ENCODE data around the gene ZNF500. TPM values are rescaled to one million over a fixed set of nuclear protein-coding genes. Genes with fewer than 3 reads are reported as not detected.

ZNF500 gene
- total and polyA plus RNA-seq, 2 donors, result 9.9 to 14.4 TPM

Small RNA genes within 50 kb of the gene (small RNA-seq; reads per million reads assigned to genes)
- gene RF00017, result not detected

Other genes with a start within 250 kb of the ZNF500 start
- 6.2 TPM for gene CDIP1, start 228.4 kb downstream of the ZNF500 start, total RNA-seq
- gene CDIP1, start 228.4 kb downstream of the ZNF500 start, polyA plus RNA-seq, result 28.7 TPM
- gene C16orf96, start 210.8 kb downstream of the ZNF500 start, total RNA-seq, result 0.11 TPM
- 0.04 TPM for gene C16orf96, start 210.8 kb downstream of the ZNF500 start, polyA plus RNA-seq
- 2.3 TPM for gene UBALD1, start 152.3 kb downstream of the ZNF500 start, total RNA-seq
- gene UBALD1, start 152.3 kb downstream of the ZNF500 start, polyA plus RNA-seq, result 37.9 TPM
- 22.5 TPM for gene MGRN1, start 142.3 kb downstream of the ZNF500 start, total RNA-seq
- gene MGRN1, start 142.3 kb downstream of the ZNF500 start, polyA plus RNA-seq, result 34.9 TPM
- gene NUDT16L1, start 73.6 kb downstream of the ZNF500 start, total RNA-seq, result 17.0 TPM
- 38.4 TPM for gene NUDT16L1, start 73.6 kb downstream of the ZNF500 start, polyA plus RNA-seq
- 22.1 TPM for gene ANKS3, start 32.9 kb downstream of the ZNF500 start, total RNA-seq
- 21.6 TPM for gene ANKS3, start 32.9 kb downstream of the ZNF500 start, polyA plus RNA-seq
- 1.3 TPM for gene DNAAF8, start 32.6 kb downstream of the ZNF500 start, total RNA-seq
- gene DNAAF8, start 32.6 kb downstream of the ZNF500 start, polyA plus RNA-seq, result 1.3 TPM
- gene SEPTIN12, start 21.2 kb upstream of the ZNF500 start, total RNA-seq, result not detected
- not detected for gene SEPTIN12, start 21.2 kb upstream of the ZNF500 start, polyA plus RNA-seq
- gene SMIM22, start 28.2 kb upstream of the ZNF500 start, total RNA-seq, result 13.4 TPM
- gene SMIM22, start 28.2 kb upstream of the ZNF500 start, polyA plus RNA-seq, result 52.2 TPM
- gene ROGDI, start 35.5 kb upstream of the ZNF500 start, total RNA-seq, result 8.5 TPM
- 45.1 TPM for gene ROGDI, start 35.5 kb upstream of the ZNF500 start, polyA plus RNA-seq
- gene GLYR1, start 80.1 kb upstream of the ZNF500 start, total RNA-seq, result 44.4 TPM
- 60.3 TPM for gene GLYR1, start 80.1 kb upstream of the ZNF500 start, polyA plus RNA-seq
- 14.1 TPM for gene UBN1, start 80.3 kb upstream of the ZNF500 start, total RNA-seq
- 17.5 TPM for gene UBN1, start 80.3 kb upstream of the ZNF500 start, polyA plus RNA-seq
- 10.1 TPM for gene PPL, start 170.0 kb upstream of the ZNF500 start, total RNA-seq
- gene PPL, start 170.0 kb upstream of the ZNF500 start, polyA plus RNA-seq, result 55.0 TPM
- gene SEC14L5, start 191.2 kb upstream of the ZNF500 start, total RNA-seq, result 0.42 TPM
- 0.48 TPM for gene SEC14L5, start 191.2 kb upstream of the ZNF500 start, polyA plus RNA-seq